HEK293T (cell line): Measurements from ENCODE around the gene ZMAT1.

Experiments used
- FOXA1 ChIP-seq: fragments of 450-650 bp; IDR thresholded peaks from 2 replicates; pipeline ENCODE4 v1.6.1; 2016; ENCODE audit warnings: mild to moderate bottlenecking
- FOXK2 ChIP-seq: fragments of 450-650 bp; IDR thresholded peaks from 2 replicates; pipeline ENCODE4 v1.6.1; 2016; ENCODE audit warnings: mild to moderate bottlenecking
- L3MBTL2 ChIP-seq: fragments of 450-650 bp; conservative IDR thresholded peaks from 2 replicates; pipeline ENCODE4 v1.6.1; 2016; ENCODE audit warnings: mild to moderate bottlenecking
- SP1 ChIP-seq: fragments of 450-650 bp; IDR thresholded peaks from 2 replicates; pipeline ENCODE4 v1.6.1; 2017
- TARDBP ChIP-seq: fragments of 450-650 bp; IDR thresholded peaks from 2 replicates; pipeline ENCODE4 v1.6.1; 2016

DNA sequence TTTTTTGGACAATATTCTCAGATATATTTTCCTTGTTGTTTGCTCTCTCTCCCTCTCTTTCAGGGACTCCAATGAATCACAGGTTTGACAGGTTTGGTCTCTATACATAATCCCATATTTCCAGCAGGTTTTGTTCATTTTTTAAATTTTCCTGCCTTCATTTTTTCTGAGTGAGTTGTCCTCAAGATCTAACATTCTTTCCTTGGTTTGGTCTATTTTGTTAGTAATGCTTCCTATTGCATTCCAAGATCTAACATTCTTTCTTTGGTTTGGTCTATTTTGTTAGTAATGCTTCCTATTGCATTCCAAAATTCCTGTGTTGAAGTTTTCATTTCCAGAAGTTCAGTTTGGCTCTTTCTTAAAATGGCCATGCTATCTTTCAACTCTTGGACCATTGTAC is 45.3 kb upstream of the ZMAT1 start:
- TF ChIP-seq SP1 (no peak), TARDBP (no peak), L3MBTL2 (no peak), FOXA1 (no peak), FOXK2 (no peak)
